HG03469 (cell line): Measurements from ENCODE around the gene RACK1.
A peak's percentile ranks its signal among the peaks of the same experiment; 100 is the strongest.

Experiments used
- ATAC-seq: cut with Tn5 transposase; IDR thresholded peaks from one replicate; pipeline ENCODE4 v1.9.1; 2021; ENCODE audit warnings: mild to moderate bottlenecking, moderate library complexity, moderate number of reproducible peaks; ENCODE audit not compliant: unreplicated experiment

Gene RACK1

DNA sequence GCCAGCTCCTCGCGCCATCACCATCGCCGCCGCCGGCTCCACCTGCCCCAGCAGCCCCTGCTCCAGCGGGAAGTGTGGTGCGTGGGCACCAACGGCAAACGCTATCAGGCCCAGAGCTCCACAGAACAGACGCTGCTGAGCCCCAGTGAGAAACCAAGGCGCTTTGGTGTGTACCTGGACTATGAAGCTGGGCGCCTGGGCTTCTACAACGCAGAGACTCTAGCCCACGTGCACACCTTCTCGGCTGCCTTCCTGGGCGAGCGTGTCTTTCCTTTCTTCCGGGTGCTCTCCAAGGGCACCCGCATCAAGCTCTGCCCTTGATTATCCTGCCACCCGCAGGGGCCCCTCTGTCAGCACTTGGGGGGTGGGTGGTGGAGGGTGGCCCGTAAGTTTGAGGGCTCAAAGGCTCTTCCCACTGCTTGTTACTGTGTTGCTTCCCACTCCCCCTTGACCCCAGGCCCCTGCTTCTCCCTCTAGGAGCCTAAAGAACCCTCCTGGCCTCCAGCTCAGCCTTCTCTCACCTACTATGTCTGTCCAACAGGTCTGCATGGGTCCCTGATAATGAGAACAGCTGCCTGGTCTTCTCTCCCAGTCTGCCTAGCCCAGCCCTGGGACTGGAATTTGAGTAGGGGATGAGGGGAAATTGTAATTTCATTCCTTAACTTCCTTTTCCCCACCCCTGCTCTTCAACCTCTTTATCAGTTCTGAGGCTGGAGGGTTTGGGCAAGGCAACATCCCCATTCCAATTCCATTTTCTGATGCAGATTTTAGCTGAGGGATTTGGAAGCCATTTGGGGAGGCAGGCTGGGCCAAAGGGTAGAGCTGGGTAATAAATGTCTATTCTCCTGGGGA is 9.0 kb downstream of the RACK1 start:
- ATAC-seq: no peak

DNA sequence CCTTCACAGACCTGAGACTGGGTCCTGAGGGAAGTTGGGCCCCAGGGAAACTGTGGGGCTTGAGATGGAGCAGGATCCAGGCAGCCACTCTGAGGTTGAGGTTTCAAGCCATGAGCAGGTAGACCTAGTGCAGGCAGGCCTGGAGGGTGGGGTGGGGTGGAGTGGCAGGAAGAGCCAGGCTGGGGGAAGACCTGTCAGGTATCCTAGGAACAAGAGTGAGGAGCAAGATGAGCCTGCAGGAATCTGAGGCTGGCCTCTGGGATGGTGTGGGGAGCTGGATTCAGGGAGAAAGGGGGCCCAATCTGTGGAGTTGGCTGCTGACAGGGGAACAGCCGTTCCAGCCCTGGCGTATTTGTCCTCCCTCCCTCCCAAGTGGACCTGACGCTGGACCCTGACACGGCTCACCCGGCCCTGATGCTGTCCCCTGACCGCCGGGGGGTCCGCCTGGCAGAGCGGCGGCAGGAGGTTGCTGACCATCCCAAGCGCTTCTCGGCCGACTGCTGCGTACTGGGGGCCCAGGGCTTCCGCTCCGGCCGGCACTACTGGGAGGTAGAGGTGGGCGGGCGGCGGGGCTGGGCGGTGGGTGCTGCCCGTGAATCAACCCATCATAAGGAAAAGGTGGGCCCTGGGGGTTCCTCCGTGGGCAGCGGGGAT is 9.8 kb downstream of the RACK1 start:
- ATAC-seq: no peak

DNA sequence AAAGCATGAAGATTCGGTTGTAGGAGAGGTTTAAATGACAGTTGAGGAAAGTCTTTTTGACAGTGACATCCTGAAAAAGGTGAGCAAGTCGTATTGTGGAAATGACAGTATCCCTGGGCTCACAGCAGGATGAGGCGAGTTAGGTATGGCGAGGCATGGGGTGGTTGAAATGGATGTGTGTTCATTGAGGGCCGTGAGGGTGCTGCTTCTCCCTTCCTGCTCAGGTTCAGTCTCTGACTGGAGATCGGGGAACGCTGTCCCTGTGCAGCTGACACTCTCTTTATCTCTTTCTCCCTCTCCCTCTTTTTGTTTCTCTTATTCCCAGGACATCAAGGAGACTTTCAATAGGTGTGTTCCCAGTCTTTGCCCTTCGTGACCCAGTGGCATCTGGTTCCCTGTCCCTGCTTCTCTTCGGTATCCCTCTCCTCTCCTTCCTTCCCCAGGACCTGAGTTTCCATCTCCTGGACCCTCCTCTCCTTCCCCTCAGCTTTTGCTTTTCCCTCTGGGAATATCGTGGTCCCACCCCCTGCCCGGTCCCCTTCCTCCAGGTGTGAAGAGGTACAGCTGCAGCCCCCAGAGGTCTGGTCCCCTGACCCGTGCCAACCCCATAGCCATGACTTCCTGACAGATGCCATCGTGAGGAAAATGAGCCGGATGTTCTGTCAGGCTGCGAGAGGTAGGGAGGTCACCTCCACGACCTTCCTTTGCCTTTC is 10.5 kb downstream of the RACK1 start:
- ATAC-seq: no peak

DNA sequence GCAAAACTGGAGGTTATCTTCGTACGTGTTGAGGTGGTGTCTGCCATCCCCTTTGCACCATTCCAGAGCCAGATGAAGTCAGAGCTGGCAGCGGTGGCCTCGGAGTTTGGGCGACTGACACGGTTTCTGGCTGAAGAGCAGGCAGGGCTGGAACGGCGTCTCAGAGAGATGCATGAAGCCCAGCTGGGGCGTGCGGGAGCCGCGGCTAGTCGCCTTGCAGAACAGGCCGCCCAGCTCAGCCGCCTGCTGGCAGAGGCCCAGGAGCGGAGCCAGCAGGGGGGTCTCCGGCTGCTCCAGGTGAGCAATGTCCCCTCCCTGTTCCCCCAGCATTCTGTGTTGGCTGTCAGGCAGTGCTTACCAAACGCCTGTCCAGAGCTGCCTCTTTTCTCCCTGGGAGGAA is 11.1 kb downstream of the RACK1 start:
- ATAC-seq: no peak

DNA sequence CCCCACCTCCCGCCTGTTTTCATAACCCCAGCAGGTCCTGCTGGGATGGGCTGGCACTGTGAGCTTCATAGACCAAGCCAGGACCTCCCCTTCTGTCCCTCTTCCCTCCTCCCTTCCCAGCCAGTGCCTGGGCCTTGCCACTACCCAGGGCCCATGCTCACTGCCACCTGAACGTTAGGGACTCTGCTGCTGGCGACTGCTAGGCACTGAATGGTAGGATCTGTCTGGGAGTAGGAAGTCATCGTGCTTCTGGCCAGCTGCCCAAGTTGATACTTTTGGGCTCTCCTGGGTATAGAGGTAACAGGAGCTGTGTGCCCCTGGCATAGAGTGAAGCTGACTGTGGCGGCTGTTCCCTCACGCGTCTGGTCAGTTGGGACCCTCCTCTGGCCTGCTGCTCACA is 12.3 kb downstream of the RACK1 start:
- no peak for ATAC-seq

DNA sequence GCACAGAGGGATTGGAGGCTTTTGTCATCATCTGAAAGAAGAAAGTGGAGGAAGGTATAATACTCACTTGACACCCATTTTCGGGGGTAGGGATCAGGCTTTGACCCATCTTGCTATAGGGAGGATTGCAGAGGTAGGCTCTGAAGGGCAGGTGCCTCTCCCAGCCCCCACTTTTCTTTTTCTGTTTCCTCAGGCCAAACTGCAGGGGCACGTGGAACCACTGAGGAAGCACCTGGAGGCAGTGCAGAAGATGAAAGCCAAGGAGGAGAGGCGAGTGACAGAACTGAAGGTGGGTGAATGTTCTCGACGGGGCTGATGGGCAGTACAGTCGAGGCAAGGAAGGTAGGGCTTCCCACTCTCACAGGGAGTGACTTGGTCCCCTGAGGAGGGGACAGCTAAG is 13.2 kb downstream of the RACK1 start:
- ATAC-seq: no peak

DNA sequence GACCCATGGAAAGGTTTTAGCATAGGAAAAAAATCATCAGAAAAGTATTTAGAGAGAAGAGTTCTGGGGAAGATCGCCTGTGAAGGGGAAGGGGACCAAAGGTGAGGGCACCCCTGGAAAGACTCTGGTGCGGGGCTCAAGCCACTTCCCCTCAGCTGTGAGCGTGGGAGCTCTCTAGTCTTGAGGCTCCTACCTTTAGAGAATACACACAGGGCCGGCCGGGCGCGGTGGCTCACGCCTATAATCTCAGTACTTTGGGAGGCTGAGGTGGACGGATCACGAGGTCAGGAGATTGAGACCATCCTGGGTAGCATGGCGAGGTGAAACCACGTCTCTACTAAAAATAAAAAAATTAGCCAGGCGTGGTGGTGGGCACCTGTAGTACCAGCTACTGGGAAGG is 13.7 kb downstream of the RACK1 start:
- ATAC-seq: no peak

DNA sequence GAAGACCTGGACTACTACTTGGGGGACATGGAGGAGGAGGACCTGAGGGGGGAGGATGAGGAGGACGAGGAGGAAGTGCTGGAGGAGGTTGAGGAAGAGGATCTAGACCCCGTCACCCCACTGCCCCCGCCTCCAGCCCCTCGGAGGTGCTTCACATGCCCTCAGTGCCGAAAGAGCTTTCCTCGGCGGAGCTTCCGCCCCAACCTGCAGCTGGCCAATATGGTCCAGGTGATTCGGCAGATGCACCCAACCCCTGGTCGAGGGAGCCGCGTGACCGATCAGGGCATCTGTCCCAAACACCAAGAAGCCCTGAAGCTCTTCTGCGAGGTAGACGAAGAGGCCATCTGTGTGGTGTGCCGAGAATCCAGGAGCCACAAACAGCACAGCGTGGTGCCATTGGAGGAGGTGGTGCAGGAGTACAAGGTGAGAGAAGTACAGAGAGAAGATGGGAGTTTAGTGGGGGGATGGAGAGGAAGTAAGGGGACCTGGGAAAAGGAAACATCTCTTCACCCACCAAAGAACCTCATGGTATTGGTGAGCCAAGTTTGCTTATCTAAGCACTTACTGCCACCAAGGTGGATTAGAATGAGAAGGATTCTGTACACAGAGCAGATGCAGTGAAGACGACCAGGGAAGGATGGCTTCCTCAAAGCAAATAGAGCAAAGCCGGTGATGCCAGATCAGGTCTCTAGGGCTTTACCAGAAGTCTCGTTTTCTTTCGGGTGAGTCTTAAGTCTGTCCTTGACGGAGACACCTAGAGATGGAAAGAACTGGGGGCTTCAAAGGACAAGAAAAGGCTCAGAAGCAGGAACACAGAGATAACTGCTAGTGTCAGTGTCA is 19.1 kb downstream of the RACK1 start:
- no peak for ATAC-seq

DNA sequence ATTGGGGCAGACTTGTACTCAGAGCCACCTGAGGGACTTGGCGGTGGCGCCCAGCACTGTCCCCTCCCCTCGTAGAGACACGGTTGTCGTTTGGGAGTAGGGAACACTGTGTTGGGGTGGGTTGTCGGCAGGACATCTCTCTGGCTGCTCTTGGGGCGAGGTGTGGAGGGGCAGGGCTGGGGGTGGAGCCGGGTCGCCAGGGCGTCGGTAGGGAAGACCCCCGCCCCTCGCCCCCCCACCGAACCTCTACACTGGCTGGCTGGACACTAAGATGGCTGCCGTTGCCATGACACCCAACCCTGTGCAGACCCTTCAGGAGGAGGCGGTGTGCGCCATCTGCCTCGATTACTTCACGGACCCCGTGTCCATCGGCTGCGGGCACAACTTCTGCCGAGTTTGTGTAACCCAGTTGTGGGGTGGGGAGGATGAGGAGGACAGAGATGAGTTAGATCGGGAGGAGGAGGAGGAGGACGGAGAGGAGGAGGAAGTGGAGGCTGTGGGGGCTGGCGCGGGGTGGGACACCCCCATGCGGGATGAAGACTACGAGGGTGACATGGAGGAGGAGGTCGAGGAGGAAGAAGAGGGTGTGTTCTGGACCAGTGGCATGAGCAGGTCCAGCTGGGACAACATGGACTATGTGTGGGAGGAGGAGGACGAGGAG is 19.8 kb downstream of the RACK1 start:
- ATAC-seq: no peak

DNA sequence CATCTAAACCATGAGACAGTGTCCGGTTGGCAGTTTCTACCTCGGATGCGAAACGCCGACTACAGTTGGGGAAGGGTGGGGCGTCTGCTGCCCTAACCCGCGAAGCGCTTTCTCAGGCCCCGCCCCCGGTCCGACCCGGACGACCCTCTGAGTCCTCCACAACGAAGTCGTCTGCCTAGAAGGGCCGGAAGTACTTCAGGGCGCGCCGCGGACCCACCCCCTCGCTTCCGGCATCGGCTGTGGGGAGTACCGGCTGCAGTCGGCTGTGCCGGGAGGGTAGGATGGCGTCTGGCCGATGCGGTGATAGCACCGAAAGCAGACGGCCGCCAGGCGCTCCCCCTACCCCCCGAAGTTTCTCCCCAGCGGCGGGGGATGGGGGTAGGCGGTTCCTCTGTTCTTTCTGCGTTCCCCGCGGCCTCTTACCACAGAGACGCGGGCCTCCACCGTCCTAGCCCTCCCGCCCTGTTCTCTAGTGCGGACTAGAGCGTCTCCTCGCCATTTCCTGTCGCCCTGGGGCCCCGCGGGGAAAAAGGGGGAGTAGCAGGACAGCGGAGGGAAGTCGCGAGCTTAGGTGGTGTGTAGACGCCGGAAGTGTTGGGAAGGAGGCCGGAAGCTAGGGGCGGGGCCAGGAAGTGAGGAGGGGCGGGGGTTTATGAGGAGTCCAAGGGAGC is 20.5 kb downstream of the RACK1 start, which contains the start of gene TRIM41:
TRIM41 (plus strand) TSS at position 224 of the 671 bp plus-strand sequence. CDS start 719 bp downstream, outside the sequence.
- peak; percentile 36 for ATAC-seq

DNA sequence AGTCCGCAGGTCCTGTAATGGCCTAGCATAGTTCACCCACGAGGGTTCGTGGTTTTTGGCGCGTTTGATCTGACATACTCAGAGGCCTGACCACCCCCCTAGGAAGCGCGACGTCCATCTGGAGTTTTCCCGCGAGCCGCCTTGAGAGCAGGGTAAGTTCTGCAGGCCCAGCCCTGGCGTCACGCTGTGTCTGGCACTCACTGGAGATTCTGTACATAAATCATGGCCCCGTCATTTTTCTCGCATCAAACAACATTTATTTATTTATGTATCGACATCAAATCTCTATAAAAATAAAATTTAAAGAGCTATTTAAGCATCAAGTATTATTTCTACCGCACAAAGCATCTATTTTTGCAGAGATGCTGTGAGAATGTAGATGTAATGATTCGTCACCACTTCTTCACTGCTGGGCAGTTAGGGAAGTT is 21.1 kb downstream of the RACK1 start:
- ATAC-seq: no peak

DNA sequence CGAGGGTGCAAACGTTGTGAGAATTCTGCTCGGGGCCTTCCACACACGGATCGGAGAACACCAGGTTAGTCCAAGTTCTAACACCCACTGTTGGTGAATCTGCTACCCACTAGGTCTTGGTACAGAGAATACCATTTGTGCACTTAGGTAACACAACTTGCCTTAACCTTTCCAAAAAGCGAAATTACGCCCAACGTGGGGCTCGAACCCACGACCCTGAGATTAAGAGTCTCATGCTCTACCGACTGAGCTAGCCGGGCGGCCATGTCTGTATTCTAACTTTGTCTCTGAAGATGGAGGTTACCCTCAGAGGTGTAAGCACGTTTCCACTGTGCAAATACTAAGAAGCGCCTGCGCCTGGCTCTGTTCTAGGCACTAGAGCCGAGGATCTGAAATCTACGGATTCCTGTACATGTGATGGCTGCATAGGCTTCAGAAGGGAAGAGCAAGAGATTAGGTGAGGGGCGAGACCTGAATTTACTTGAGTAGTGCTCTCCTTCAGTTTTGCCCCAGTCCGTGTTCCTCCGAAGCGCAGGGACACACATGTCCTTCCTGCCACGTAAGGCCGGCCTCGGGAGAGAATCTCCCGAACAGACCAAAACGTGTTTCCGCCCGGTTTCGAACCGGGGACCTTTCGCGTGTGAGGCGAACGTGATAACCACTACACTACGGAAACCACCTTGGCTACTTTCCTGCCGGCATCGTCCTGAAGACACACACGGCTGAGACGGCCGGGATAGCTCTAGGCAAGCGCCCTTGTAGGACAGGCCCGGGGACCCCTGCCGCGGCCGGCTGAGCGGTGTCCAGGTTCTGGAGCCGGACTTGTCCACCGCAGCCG is 21.7 kb downstream of the RACK1 start:
- peak; percentile 18 for ATAC-seq

DNA sequence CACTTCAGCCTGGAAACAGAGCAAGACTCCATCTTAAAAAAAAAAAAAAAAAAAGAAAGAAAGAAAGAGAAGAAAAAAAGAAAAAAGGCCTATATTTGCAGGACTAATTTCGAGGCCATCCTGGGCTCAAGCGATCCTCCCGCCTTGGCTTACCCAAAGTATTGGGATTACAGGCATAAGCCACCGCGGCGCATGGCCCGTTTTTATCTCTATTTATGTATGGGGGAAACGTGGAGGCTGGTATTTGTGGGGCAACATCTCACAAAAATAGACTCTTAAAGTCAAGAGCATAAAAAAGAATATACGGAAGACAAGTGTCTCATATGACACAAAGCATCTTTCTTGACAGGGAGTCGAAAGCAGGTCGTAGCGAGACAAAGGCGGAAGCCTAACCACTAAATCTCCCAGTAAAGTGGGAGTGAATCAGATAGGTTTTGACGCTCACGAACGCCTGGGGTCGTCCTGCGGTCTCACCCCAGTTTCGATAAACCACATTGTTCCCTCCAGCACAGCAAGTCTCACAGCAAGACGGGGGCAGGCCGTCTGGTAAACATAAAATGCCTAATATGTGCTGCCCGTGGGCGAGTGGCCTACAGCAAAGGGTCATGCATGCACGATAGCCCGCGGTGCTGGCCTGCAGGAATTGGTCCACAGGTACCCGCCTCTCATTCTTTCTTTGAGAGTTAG is 22.5 kb downstream of the RACK1 start:
- no peak for ATAC-seq

DNA sequence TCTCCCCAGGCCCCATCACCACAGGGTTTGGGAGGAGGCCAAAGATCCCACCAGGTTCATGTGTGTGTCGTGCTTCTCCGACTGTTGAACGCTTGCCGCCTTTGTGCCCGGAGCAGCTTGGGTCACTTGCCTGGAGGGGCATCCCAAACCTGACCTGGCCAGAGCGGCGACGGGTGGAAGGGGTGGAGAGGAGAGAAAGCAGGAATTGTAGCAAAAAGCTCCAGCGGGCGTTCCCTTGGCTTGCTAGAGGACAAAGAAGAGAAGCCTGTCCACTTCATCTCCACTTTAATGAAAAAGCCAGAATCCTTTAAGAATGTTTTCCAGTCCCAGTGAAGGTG is 23.6 kb downstream of the RACK1 start:
- ATAC-seq: no peak

DNA sequence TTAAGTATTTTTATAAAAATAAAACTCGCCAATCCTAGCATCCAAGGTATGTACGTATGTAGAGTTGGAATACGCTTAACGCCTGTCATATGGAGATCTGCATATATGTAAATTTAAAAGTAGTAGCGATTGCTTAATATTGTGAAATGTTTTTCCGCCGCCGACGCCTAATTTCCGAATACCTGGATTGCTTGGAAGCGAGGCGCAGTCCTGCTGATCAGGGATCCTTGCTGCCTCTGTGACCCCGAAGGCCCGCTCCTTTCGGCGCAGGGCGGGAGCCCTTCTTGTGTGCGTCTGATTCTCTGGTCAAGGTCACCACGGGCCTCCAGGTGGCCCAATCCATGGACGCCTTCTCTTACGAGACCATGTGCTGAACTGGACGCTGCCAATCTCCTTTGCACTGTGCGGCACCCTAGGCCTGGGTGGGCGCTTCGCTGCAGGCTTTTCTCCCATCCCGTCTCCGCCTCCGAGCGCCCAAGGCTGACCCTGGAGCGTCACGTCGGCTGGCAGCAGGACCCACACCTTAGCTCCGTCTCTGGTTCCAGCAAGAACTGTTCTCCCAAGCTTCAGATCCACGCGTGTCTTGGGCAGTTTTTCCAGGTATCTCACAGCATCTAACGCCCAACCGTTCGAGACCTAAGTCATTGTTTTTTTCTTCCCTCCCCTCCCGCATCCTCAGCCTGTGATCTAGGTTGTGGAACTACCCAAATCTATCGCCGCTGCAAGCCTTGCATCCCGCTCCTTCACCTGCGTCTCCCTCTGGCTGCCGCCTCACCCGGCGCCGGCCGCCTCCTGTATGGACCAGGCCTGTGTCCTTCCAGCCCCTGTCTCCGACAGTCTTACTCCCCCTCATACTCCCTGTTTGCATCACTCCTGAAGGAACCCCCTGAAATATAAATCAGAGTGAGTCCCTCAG is 24.2 kb downstream of the RACK1 start:
- no peak for ATAC-seq

DNA sequence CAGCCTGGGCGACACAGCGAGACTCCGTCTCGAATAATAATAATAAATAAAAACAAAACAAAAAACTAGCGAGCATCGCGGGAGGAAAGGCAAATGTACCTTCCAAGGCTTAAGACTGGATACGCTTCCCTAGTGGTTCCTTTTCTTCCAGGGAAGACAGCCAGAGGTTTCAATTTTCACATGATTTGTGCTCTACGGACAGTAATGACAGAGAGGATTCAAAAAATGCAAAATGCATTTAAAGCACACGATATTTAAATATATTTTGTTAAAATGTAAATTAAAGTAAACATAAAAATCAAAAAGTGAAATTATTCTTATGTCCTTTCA is 24.9 kb downstream of the RACK1 start:
- ATAC-seq: no peak

DNA sequence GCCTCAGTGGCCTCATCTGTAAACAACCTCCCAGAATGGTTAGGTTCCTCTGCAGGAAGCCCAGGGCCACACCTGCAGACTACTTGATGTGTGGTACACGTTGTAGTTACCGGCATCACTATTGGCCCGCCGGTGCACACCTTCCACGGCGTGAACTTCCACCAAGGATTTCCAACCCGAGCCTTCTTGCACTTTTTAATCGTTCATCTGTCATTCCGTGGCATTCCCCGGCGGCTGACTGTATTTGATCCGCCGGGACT is 26.0 kb downstream of the RACK1 start:
- ATAC-seq: no peak
